Naive thymus-derived CD8-positive, alpha-beta T cell (primary cell): ENCODE data around the gene RBM43. TPM values are rescaled to one million over a fixed set of nuclear protein-coding genes. Genes with fewer than 3 reads are reported as not detected.
A peak's percentile ranks its signal among the peaks of the same experiment; 100 is the strongest.
"Not testable (repeated sequence)": the region's sequence is repeated elsewhere in the genome, so short reads cannot be mapped to it uniquely, and the experiment has no call there.

ENCODE experiments used
- ATAC-seq, 2 donors: fragments of 150-1000 bp; cut with Tn5 transposase in 1 of 2; sonication (Bioruptor Pico), chemical (Tn5 transposase) in 1 of 2; 1 replicate in 1 of 2; 2 replicates in 1 of 2; pipeline ENCODE4 v1.10.0; 2021; ENCODE audit warnings: mild to moderate bottlenecking in 2 of 2, moderate library complexity in 2 of 2
- POLR2A ChIA-PET: fragments of 350-600 bp; sonication (Branson Sonifier 250); formaldehyde crosslinking; loops from one replicate; lab custom pipeline; 2021; ENCODE audit warnings: antibody characterized with exemption; lab: Charles Lee
- DNase-seq, 10 donors: peaks; one replicate each; pipeline versions ENCODE4 v3.0.0 to v3.0.0-alpha.2; 2020 to 2022
- H3K27ac Mint-ChIP-seq, 10 donors: one replicate each; pipeline ENCODE4 v1.8.0; 2020 to 2022; ENCODE audit warnings: mild to moderate bottlenecking in 10 of 10, mixed read lengths in 10 of 10, moderate library complexity in 4 of 10, inconsistent platforms in 1 of 10
- H3K27me3 Mint-ChIP-seq, 5 donors: one replicate each; pipeline ENCODE4 v1.8.0; 2021 to 2022; ENCODE audit warnings: mixed read lengths in 5 of 5
- H3K36me3 Mint-ChIP-seq, 3 donors: one replicate each; pipeline ENCODE4 v1.8.0; 2020 to 2022; ENCODE audit warnings: mixed read lengths in 3 of 3, mild to moderate bottlenecking in 2 of 3, inconsistent platforms in 1 of 3
- H3K4me1 Mint-ChIP-seq, 4 donors: one replicate each; pipeline ENCODE4 v1.8.0; 2021 to 2022; ENCODE audit warnings: mixed read lengths in 4 of 4
- H3K4me3 Mint-ChIP-seq, 10 donors: one replicate each; pipeline ENCODE4 v1.8.0; 2020 to 2022; ENCODE audit warnings: mild to moderate bottlenecking in 10 of 10, mixed read lengths in 10 of 10, moderate library complexity in 6 of 10, inconsistent platforms in 1 of 10
- H3K9me3 Mint-ChIP-seq, 9 donors: one replicate each; pipeline ENCODE4 v1.8.0; 2020 to 2022; ENCODE audit warnings: mixed read lengths in 9 of 9, mild to moderate bottlenecking in 3 of 9, inconsistent platforms in 1 of 9, moderate library complexity in 1 of 9
- polyA plus RNA-seq, 3 donors: library from polyadenylated mRNA; unstranded; fragments of 300-500 nt; fragmentation: Illumina TruSeq; gene quantifications; one replicate each; pipeline ENCODE4 v1.2.3, GENCODE V29; 2021
- total RNA-seq, 8 experiments: library from RNA in 2 of 8; stranded (reverse) in 2 of 8; gene quantifications; one replicate each; pipeline ENCODE4 v1.2.3 and lab custom pipeline; 2021 to 2026

RBM43 gene
- 10 to 100 TPM; 28.8 to 30.6 TPM for total RNA-seq
- polyA plus RNA-seq, result 1 to 10 TPM; 4.1 to 4.4 (median 4.2) TPM
- total RNA-seq (lab: John Stamatoyannopoulos, UW), result 1.5 to 23.8 (median 20.9) reads per million in 6 experiments

DNA sequence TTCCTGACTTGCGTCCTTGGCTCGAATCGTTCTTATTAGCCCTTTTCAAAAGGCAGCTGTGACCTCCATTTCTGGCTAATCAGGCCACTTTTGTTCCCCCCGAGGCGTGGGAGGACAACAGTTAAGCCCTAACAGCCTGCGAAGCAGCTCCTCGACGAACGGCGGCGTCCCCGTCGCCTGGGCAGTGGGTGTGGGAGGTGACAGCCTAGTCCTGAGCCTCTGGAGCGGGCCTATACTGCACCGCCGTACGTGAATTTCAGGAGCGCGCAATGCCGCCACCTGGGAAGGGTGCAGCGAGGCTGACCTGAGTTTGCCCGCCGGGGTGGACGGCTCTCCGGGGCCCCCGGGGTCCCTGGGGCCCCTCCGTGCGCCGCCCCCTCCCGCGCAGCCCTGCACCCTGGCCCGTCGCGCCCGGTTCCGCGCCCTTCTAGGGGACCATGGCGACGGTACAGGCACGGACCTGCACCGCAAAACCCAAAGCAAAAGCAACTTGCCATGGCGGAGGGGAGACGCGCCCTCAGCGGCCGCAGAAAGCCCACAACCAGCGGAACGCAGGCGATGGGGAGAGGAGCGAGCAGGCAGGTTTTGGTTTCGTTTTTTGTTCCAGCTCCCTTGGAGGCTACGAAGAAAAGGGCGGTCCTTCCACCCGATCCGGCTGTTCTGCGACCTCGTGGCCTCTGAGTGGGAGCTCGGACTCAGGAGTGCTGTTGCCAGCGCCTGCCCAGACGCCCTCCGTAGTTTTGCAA, at the start of gene RBM43:
RBM43 (minus strand) TSS at position 633 of the 746 bp plus-strand sequence; CDS start at position 497, 136 bp downstream.
- peak within 1 kb of the TSS; percentile 87 to 99 (median 94) for H3K4me3 Mint-ChIP-seq

DNA sequence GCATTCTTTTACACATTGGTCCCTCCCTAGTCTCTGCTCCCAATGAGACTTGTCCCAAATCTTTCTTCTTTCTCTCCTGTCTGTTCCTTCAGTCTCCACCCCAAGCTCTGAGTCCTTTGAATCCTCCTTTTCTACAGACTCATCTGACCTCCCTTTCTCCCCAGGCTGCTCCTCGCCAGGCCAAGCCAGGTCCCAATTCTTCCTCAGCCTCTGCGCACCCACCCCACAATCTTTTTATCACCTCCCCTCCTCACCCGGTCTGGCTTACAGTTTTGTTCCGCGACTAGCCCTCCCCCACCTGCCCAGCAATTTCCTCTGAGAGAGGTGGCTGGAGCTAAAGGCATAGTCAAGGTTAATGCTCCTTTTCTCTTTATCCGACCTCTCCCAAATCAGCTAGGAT, 48.6 kb upstream of the RBM43 start:
- POLR2A ChIA-PET, H3K27ac Mint-ChIP-seq, H3K36me3 Mint-ChIP-seq, H3K9me3 Mint-ChIP-seq, ATAC-seq, H3K27me3 Mint-ChIP-seq, DNase-seq, H3K4me3 Mint-ChIP-seq, H3K4me1 Mint-ChIP-seq: not testable (repeated sequence)

More for the DNA sequence above, at the start of gene RBM43:
- POLR2A ChIA-PET, result interaction anchor here (0.8 to 5.5 kb wide), 10 partner anchors 9 to 1674 kb away, joined by 3 to 66 read pairs (median 7); partner anchors contain the start of genes MMADHC, NMI, PRPF40A and RIF1
- H3K36me3 Mint-ChIP-seq, result peaks cover 0 to 2% (median 0%) of the 10 kb centered on the region in 3 donors
- H3K4me1 Mint-ChIP-seq, result peaks cover 17 to 43% (median 39%) of the 10 kb centered on the region in 4 donors
- DNase-seq (peak; percentile 61 to 89 (median 81)), ATAC-seq (peak; percentile 88)
- H3K9me3 Mint-ChIP-seq, result no peaks in the 10 kb centered on the region
- H3K27me3 Mint-ChIP-seq, result no peaks in the 10 kb centered on the region
- H3K27ac Mint-ChIP-seq, result peak within 1 kb of the TSS; percentile 90 to 99 (median 98)

DNA sequence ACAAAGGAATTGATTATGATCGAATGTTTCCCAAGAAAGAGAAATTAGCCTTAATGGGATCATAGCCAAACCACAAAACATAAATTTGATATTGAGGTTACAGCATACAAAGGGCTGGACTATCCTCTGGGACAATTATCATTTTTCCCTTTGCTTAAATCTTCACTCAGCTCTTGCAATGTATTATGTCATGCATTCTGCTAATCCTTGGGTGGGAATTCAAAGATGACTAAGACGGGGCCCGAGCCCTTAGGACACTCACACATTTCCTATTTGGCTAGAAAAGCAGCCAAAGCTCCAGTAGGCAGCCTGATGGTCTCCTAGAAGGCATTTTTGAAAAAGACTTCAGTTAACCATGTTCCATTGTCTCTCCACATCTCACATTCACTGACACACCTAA, 45.0 kb upstream of the RBM43 start:
- no peak overlapping the region for H3K4me3 Mint-ChIP-seq
- ATAC-seq (no peak), DNase-seq (no peak)
- no peaks in the 10 kb centered on the region for H3K36me3 Mint-ChIP-seq
- H3K27ac Mint-ChIP-seq, result no peak overlapping the region
- peaks cover 0 to 9% (median 2%) of the 10 kb centered on the region in 5 donors for H3K27me3 Mint-ChIP-seq
- no peaks in the 10 kb centered on the region for H3K4me1 Mint-ChIP-seq
- POLR2A ChIA-PET, result no interaction called here
- no peaks in the 10 kb centered on the region for H3K9me3 Mint-ChIP-seq

DNA sequence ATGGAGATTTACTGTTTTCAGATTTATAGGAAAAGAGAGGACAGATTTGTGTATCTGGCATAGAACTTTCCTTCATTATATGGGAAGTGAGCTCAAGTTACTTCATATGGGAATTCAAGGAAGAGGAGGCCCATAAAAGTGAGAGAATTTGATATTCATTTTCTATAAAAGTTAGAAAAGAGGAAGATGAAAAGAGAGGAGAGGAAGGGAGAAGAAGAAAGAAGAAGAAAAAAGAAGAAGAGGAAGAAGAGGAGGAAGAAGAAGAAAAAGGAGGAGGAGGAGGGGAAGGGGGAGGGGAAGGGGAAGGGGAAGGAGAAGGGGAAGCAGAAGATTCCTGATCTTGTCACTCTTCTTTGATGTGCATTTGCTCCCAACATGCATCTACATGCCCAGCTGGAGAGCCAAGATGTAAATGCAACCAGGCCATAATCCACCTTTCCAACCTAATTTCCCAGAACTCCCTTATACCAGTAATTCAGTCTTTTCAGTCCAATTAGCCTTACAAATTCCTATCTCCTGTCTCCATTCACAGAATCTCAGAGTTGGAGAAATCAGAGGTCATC, 43.5 kb upstream of the RBM43 start:
- Mint-ChIP-seq H3K27me3 (peaks cover 0 to 9% (median 2%) of the 10 kb centered on the region in 5 donors), H3K4me3 (no peak overlapping the region), H3K9me3 (no peaks in the 10 kb centered on the region), H3K36me3 (no peaks in the 10 kb centered on the region), H3K4me1 (no peaks in the 10 kb centered on the region), H3K27ac (no peak overlapping the region)
- ATAC-seq (no peak), DNase-seq (no peak)
- POLR2A ChIA-PET, result no interaction called here

DNA sequence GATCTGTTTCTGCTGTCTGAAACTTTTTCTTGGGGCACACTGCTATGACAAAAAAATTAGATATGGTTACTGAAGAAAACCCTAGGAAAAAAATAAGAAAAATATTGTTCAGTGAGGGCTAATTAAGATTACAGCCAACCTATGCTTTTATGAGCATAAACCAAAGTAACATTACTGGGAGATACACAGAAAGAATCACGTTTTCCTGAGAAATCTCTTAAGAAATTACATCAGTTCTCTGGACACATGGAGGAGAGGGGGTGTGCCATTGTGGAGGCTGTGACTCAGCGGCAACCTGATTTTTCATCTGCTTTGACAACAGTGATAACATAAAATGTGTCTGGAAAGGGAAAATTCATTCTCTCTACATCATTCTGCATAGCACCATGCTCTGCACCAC, 41.2 kb upstream of the RBM43 start:
- Mint-ChIP-seq H3K4me3 (no peak overlapping the region), H3K27me3 (peaks cover 0 to 9% (median 2%) of the 10 kb centered on the region in 5 donors), H3K9me3 (peaks cover 0 to 2% (median 0%) of the 10 kb centered on the region in 9 donors), H3K36me3 (no peaks in the 10 kb centered on the region), H3K27ac (no peak overlapping the region), H3K4me1 (peaks cover 0 to under 1% (median 0%) of the 10 kb centered on the region in 4 donors)
- POLR2A ChIA-PET, result no interaction called here
- ATAC-seq, result no peak
- DNase-seq, result no peak

DNA sequence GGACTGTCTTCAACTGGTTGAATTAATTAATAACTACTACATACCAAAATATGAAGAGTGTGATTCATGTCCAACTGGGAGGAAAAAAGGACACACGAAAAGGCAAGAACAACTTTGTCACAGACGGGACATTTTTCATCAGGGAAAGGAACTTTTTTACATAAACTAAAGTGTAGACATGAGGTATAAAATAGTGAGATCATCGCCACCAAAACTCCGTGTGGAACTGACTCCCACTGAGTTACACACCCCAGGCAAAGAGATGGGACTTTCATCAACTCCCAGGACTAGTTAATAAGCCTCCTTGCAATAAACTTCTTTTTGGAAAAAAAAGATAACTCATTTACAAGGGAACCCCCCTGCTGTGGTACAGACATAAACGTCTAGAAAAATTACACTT, 40.7 kb upstream of the RBM43 start:
- POLR2A ChIA-PET, result no interaction called here
- Mint-ChIP-seq H3K36me3 (no peaks in the 10 kb centered on the region), H3K27me3 (peaks cover 0 to 9% (median 2%) of the 10 kb centered on the region in 5 donors), H3K4me3 (no peak overlapping the region), H3K27ac (peak overlapping the region in 1 of 10 donors; percentile 5), H3K9me3 (peaks cover 0 to 2% (median 0%) of the 10 kb centered on the region in 9 donors), H3K4me1 (peaks cover 0 to 4% (median 0%) of the 10 kb centered on the region in 4 donors)
- ATAC-seq (no peak), DNase-seq (no peak)

DNA sequence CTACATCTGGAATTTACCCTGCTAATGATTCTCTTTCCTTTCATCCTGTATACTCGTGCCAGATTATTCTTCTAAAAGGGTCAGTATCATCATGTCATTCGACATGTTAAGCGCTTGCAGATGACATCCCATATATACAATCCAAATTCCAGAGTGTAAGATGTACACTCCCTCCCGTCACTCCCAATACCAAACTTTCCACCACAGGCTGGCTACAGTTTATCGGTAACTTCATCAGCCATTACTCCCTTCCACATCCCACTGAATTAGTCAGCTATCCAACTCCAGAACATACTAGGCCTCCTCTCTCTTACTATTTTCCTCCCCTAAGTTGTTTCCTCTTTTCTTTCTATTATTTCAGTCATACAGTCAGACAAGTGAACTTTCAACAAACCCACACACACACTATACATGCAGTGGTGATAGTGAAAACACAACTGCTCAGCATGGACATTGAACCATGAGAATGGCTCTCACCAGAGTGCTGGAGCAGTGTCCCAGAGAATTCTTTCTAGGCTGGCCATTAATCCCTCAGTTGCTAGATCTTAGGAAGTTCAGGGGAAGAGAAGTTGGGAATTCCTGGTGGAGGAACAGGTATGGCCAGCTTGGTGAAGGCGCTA, 38.4 kb upstream of the RBM43 start:
- no peak overlapping the region for H3K27ac Mint-ChIP-seq
- no peak for DNase-seq
- peaks cover 0 to 4% (median 0%) of the 10 kb centered on the region in 4 donors for H3K4me1 Mint-ChIP-seq
- H3K36me3 Mint-ChIP-seq, result no peaks in the 10 kb centered on the region
- ATAC-seq, result no peak
- peaks cover 0 to 9% (median 2%) of the 10 kb centered on the region in 5 donors for H3K27me3 Mint-ChIP-seq
- H3K9me3 Mint-ChIP-seq, result peaks cover 0 to 2% (median 0%) of the 10 kb centered on the region in 9 donors
- no peak overlapping the region for H3K4me3 Mint-ChIP-seq
- POLR2A ChIA-PET, result interaction anchor here (0.6 kb wide), 1 partner anchor 200 kb away, joined by 10 read pairs; no protein-coding TSS in a partner anchor

DNA sequence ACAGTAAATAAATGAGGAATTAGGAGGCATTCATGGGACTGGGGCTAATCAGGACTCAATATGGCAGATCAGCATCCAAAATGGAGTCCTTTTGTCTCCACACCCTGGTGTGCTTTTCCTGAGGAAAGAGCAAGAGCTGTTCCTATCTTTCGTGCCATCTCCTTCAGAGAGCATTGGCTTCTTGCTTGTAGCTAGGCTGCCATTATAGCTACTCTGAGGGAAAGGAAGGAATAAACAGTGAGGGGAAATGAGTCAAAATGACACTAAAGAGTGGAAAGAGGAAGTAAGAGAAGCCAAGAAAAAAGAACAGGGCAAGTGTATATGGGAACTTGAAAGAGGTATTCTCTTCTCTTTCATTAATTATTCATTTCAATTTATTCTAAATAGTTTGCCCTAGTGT, 36.2 kb upstream of the RBM43 start:
- Mint-ChIP-seq H3K9me3 (peaks cover 0 to 2% (median 0%) of the 10 kb centered on the region in 9 donors), H3K27ac (no peak overlapping the region), H3K4me3 (no peak overlapping the region), H3K27me3 (peaks cover 0 to 4% (median 0%) of the 10 kb centered on the region in 5 donors), H3K36me3 (no peaks in the 10 kb centered on the region), H3K4me1 (peaks cover 0 to 4% (median 0%) of the 10 kb centered on the region in 4 donors)
- ATAC-seq (no peak), DNase-seq (no peak)
- POLR2A ChIA-PET, result interaction anchor here (0.6 kb wide), 1 partner anchor 8 kb away, joined by 4 read pairs; the partner anchor contains the start of gene NMI

DNA sequence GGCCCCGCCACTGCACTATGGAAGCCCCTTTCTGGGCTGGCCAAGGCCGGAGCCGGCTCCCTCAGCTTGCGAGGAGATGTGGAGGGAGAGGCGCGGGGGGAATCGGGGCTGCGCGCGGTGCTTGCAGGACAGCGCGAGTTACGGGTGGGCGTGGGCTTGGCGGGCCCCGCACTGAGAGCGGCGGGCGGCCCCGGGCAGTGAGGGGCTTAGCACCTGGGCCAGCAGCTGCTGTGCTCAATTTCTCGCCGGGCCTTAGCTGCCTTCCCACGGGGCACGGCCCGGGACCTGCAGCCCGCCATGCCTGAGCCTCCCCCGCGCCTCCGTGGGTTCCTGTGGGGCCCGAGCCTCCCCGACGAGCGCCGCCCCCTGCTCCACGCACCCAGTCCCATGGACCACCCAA, 34.3 kb upstream of the RBM43 start:
- H3K27me3 Mint-ChIP-seq, POLR2A ChIA-PET, H3K4me3 Mint-ChIP-seq, H3K4me1 Mint-ChIP-seq, H3K36me3 Mint-ChIP-seq, H3K27ac Mint-ChIP-seq, ATAC-seq, H3K9me3 Mint-ChIP-seq, DNase-seq: not testable (repeated sequence)

DNA sequence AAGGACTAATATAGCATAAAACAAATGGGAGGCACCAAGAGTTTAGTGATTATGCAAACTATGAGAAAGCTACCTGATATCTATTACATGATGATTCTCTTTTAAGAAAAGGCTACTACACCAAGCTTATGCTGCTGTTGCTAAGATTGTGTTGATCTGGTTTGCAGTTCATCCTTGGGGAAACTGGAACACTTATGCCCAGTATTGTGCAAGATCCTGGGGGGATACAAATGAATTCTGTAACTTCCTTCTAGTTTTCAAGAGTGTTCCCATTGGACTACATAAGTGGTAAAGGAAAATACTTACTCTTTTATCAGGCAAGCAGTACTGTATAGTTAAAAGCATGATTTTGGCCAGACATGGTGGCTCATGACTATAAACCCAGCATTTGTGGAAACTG, 30.9 kb upstream of the RBM43 start:
- DNase-seq (no peak), ATAC-seq (no peak)
- Mint-ChIP-seq H3K27ac (no peak overlapping the region), H3K27me3 (no peaks in the 10 kb centered on the region), H3K36me3 (no peaks in the 10 kb centered on the region), H3K4me3 (no peak overlapping the region), H3K9me3 (no peaks in the 10 kb centered on the region), H3K4me1 (peaks cover 7 to 21% (median 18%) of the 10 kb centered on the region in 4 donors)
- POLR2A ChIA-PET, result no interaction called here

DNA sequence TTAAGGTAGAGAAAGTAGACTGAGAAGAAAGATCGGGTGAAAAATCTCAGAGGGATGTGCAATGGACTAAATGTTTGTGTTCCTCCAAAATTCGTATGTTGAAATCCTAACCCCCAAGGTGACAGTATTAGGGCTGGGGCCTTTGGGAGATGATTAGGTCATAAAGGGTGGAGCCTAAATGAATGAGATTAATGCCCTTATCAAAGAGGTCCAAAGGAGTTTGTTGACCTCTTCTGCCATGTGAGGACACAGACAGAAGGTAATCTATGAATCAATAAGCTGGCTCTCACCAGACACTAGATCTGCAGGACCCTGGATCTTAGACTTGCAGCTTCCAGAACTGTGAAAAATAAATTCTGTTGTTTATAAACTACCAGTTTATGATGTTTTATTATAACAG, 30.5 kb upstream of the RBM43 start:
- Mint-ChIP-seq H3K4me3 (no peak overlapping the region), H3K36me3 (no peaks in the 10 kb centered on the region), H3K27me3 (no peaks in the 10 kb centered on the region), H3K9me3 (no peaks in the 10 kb centered on the region), H3K27ac (peak overlapping the region in 1 of 10 donors; percentile 99), H3K4me1 (peaks cover 11 to 25% (median 22%) of the 10 kb centered on the region in 4 donors)
- POLR2A ChIA-PET, result no interaction called here
- DNase-seq, result no peak
- ATAC-seq, result no peak

DNA sequence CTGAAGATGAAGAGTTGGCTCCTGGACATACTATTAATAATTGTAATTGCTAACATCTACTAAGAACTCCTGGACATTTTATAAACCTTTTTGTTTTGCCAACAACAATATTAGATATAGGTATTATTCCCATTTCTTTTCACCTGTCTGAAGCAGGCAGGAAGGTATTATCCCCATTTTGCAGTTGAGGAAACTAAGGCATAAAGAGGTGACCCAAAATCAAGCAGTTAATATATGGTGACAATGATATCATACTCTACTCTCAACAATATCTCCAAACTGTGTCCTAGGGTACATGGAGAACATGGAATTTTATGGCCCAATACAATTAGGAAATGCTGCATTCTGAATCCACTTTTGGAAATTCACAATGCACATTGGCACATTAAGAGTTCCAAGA, 29.6 kb upstream of the RBM43 start:
- ATAC-seq, result no peak

More for the DNA sequence above, 29.6 kb upstream of the RBM43 start:
- Mint-ChIP-seq H3K27ac (peak overlapping the region in 7 of 10 donors; percentile 20 to 100 (median 98)), H3K4me1 (peaks cover 17 to 34% (median 31%) of the 10 kb centered on the region in 4 donors), H3K9me3 (no peaks in the 10 kb centered on the region), H3K4me3 (peak overlapping the region in 3 of 10 donors; percentile 20 to 92 (median 36)), H3K27me3 (no peaks in the 10 kb centered on the region), H3K36me3 (no peaks in the 10 kb centered on the region)
- POLR2A ChIA-PET, result interaction anchor here (3.3 kb wide), 1 partner anchor 29 kb away, joined by 66 read pairs; the partner anchor contains the start of gene RBM43
- DNase-seq, result no peak
